GM21723 (cell line): ENCODE data around the gene GPAT3.
"Not testable (repeated sequence)": the region's sequence is repeated elsewhere in the genome, so short reads cannot be mapped to it uniquely, and the experiment has no call there.

Experiments
- ATAC-seq: cut with Tn5 transposase; IDR thresholded peaks from one replicate; pipeline ENCODE4 v1.9.1; 2021; ENCODE audit warnings: mild to moderate bottlenecking, moderate library complexity; ENCODE audit not compliant: unreplicated experiment

GPAT3 gene

GRCh38 chr4:83548151-83548905, 12.4 kb downstream of the GPAT3 start:
- ATAC-seq: peak; percentile 96

- no peak for ATAC-seq
Measured at GRCh38 chr4:83552083-83552482, 16.2 kb downstream of the GPAT3 start.

- no peak for ATAC-seq
Measured at GRCh38 chr4:83552924-83553323, 17.0 kb downstream of the GPAT3 start.

GRCh38 chr4:83556006-83556707, 20.2 kb downstream of the GPAT3 start:
- no peak for ATAC-seq

- no peak for ATAC-seq
Measured at GRCh38 chr4:83556816-83557215, 20.9 kb downstream of the GPAT3 start.

GRCh38 chr4:83558059-83558653, 22.2 kb downstream of the GPAT3 start:
- no peak for ATAC-seq

GRCh38 chr4:83558680-83559079, 22.8 kb downstream of the GPAT3 start:
- no peak for ATAC-seq

- no peak for ATAC-seq
Measured at GRCh38 chr4:83560523-83560922, 24.6 kb downstream of the GPAT3 start.

GRCh38 chr4:83561381-83561780, 25.5 kb downstream of the GPAT3 start:
- no peak for ATAC-seq

- no peak for ATAC-seq
Measured at GRCh38 chr4:83563998-83564397, 28.1 kb downstream of the GPAT3 start.

GRCh38 chr4:83568062-83568461, 32.2 kb downstream of the GPAT3 start:
- ATAC-seq: no peak

GRCh38 chr4:83569429-83569828, 33.5 kb downstream of the GPAT3 start:
- ATAC-seq: no peak

GRCh38 chr4:83569987-83570386, 34.1 kb downstream of the GPAT3 start:
- ATAC-seq: peak; percentile 86

- no peak for ATAC-seq
Measured at GRCh38 chr4:83572848-83573247, 36.9 kb downstream of the GPAT3 start.

GRCh38 chr4:83574247-83574646, 38.3 kb downstream of the GPAT3 start:
- ATAC-seq: no peak

- not testable (repeated sequence) for ATAC-seq
Measured at GRCh38 chr4:83576237-83576636, 40.3 kb downstream of the GPAT3 start.

GRCh38 chr4:83581411-83582288, 45.7 kb downstream of the GPAT3 start:
- peak; percentile 85 for ATAC-seq

- no peak for ATAC-seq
Measured at GRCh38 chr4:83582289-83582785, 46.4 kb downstream of the GPAT3 start.

- no peak for ATAC-seq
Measured at GRCh38 chr4:83585982-83586508, 50.1 kb downstream of the GPAT3 start.

GRCh38 chr4:83589279-83589678, 53.4 kb downstream of the GPAT3 start:
- ATAC-seq: no peak

- ATAC-seq: no peak
Measured at GRCh38 chr4:83591056-83591455, 55.1 kb downstream of the GPAT3 start.
